Mammary epithelial cell (primary cell): Measurements from ENCODE around the gene SLC16A5.

Experiments used
- CTCF ChIP-seq, 2 donors: IDR thresholded peaks in 1 of 2; conservative IDR thresholded peaks in 1 of 2; 2 replicates each; pipeline ENCODE4 v1.5.1; 2011 to 2012; ENCODE audit warnings: inconsistent platforms in 2 of 2, low read length in 2 of 2, mild to moderate bottlenecking in 2 of 2, control low read depth in 1 of 2, low read depth in 1 of 2; ENCODE audit not compliant: insufficient read depth in 1 of 2; ENCODE audit errors: extremely low read depth in 1 of 2
- EZH2 ChIP-seq: IDR thresholded peaks from 2 replicates; pipeline ENCODE4 v1.6.1; 2012; ENCODE audit warnings: low read length, inconsistent platforms, borderline replicate concordance

DNA sequence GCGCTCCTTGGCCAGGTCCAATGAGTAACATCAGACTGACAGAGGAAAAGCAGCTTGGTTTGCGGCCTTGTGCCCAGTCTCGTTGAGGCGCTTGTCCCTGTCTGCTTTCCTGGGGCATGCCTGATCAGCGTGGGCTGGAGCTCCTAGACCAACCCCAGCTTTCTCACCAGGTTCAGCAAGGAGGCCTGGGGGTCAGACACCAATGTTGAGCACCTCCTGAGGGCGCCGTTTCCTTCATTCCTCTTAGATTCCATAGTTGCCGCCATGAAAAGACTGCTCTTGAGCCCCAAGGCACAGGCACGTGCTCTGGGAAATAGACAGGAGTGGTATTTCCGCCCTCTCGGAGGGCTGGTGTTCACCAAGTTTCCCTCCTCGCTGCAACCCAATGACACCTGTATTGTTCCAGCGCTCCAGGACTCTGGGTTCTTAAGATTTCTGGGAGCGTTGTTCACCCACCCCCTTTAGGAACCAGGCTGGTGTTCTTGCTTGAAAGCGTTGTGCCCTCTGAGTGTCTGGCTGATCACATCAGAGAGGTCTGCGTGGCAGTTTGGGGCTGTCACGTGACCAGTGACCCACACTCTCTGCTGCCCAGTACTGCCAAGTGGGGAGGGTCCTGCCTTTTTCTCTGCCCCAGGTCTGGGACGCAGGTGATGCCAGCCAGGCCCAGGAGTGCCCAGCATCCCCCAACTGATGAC, 22.7 kb upstream of the SLC16A5 start:
- TF ChIP-seq CTCF (conservative IDR thresholded peaks at IDR 0.05 in 1 of 2, IDR thresholded peaks at IDR 0.05 in 1 of 2; ENCODE audit: extremely low read depth in 1 of 2, insufficient read depth in 1 of 2, low read depth in 1 of 2, low read length in 2 of 2) (no peak), EZH2 (no peak)
